Measurements from ENCODE around the gene ODAD3.

The ODAD3 gene

GRCh38 chr19:11423791-11424181 lies 11.1 kb downstream of the ODAD3 start:
- CTCF ChIA-PET: interaction anchor here (2.4 to 7.4 kb wide), 3 partner anchors 11 to 42 kb away, joined by 9 to 50 read pairs (median 37); partner anchors contain the start of genes ODAD3 and PRKCSH
- DNase-seq (ENCODE audit: extremely low spot score): no peak
- TF ChIP-seq, protein P1, sequence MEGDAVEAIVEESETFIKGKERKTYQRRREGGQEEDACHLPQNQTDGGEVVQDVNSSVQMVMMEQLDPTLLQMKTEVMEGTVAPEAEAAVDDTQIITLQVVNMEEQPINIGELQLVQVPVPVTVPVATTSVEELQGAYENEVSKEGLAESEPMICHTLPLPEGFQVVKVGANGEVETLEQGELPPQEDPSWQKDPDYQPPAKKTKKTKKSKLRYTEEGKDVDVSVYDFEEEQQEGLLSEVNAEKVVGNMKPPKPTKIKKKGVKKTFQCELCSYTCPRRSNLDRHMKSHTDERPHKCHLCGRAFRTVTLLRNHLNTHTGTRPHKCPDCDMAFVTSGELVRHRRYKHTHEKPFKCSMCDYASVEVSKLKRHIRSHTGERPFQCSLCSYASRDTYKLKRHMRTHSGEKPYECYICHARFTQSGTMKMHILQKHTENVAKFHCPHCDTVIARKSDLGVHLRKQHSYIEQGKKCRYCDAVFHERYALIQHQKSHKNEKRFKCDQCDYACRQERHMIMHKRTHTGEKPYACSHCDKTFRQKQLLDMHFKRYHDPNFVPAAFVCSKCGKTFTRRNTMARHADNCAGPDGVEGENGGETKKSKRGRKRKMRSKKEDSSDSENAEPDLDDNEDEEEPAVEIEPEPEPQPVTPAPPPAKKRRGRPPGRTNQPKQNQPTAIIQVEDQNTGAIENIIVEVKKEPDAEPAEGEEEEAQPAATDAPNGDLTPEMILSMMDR (IDR thresholded peaks at IDR 0.05; ENCODE audit: control extremely low read depth, extremely low read depth, low read depth, missing control alignments): no peak
- POLR2A ChIA-PET: no interaction called here

DNA sequence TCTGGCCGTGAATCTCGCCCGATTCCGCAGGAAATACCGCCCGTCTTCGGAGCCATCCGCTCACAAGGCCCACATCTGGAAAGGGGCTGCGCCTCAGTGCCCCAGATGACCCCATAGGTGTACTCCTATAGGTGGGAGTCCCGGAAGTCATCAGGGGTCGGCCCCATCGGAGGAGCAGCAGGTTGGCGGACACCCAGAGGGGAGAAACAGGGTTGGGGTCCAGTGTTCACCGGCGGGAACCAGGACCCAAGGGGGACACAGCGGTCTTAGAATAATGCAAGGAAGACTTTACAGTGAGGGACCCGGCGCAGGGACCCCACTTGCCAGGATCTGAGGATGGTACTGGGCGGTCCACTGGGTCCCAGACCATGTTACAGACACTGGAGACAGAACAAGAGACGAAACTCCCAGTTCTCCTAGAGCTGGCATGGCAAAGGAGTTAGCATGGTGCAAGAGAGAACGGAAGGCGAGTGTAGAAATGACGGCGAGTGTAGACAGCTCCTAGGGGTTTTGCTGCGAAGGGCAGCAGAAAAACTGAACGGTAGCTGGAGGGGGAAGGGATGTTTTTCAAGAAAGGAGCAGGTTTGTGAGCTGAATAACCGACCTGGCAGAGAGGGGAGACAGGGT lies 11.6 kb downstream of the ODAD3 start:
- DNase-seq (ENCODE audit: extremely low spot score): no peak
- TF ChIP-seq, protein P1 (IDR thresholded peaks at IDR 0.05; ENCODE audit: control extremely low read depth, extremely low read depth, low read depth, missing control alignments): no peak
- ChIA-PET CTCF (interaction anchor here (1.2 to 7.4 kb wide), 5 partner anchors 11 to 59 kb away, joined by 3 to 50 read pairs (median 9); partner anchors contain the start of genes ODAD3, PRKCSH and SWSAP1), POLR2A (interaction anchor here (1.4 kb wide), 1 partner anchor 42 kb away, joined by 5 read pairs; no protein-coding TSS in a partner anchor)

- POLR2A ChIA-PET: interaction anchor here (0.6 to 1.4 kb wide), 4 partner anchors 41 to 276 kb away, joined by 3 to 5 read pairs (median 4); no protein-coding TSS in a partner anchor
- TF ChIP-seq, protein P1 (IDR thresholded peaks at IDR 0.05; ENCODE audit: control extremely low read depth, extremely low read depth, low read depth, missing control alignments): no peak
- peak; percentile 91 for DNase-seq (ENCODE audit: extremely low spot score)
- CTCF ChIA-PET: interaction anchor here (1.0 to 7.4 kb wide), 7 partner anchors 12 to 296 kb away, joined by 3 to 50 read pairs (median 9); partner anchors contain the start of genes ODAD3, PRKCSH and SWSAP1
Observed at GRCh38 chr19:11422163-11423065, 12.5 kb downstream of the ODAD3 start.

DNA sequence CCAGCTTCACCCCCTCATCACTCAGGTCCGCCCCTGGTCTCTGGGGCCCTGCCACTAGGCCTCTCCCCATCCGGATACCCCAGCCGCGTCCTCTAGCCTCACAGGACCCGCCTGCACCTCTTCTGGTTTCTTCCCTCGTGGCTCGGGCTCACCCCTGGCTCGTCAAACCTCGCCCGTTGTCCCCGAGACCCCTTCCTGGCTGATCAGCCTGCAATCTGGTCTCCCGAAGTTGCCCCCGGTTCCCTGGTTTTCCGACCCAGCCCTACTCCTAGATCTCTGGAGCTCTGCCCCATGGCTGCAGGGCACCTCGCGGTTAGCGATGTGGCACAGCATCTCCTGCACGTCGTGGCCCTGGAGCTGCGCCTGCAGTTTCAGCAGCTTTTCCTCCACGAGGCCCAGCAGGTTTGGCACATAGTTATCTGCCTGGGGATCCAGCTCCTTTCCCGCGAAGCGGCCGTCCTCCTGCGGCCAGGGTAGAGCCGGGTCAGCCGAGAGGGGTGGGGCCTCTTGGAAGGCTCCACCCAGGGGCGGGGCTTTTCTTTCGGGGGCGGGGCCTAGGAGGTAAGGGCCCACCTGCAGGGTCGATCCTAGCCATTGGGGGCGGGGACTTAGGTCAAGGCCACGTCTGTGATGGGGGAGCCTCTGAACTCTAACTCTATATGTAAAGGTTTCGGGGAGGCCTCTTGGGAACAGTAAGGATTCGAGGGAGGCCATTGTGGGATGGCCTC lies 13.4 kb downstream of the ODAD3 start:
- POLR2A ChIA-PET: interaction anchor here (0.6 to 1.4 kb wide), 3 partner anchors 40 to 160 kb away, joined by 3 to 5 read pairs (median 5); no protein-coding TSS in a partner anchor
- peak; percentile 86 for DNase-seq (ENCODE audit: extremely low spot score)
- TF ChIP-seq, protein P1 (IDR thresholded peaks at IDR 0.05; ENCODE audit: control extremely low read depth, extremely low read depth, low read depth, missing control alignments): no peak
- CTCF ChIA-PET: interaction anchor here (0.8 to 7.4 kb wide), 8 partner anchors 13 to 295 kb away, joined by 3 to 50 read pairs (median 3); partner anchors contain the start of genes ODAD3, PRKCSH and SWSAP1

DNA sequence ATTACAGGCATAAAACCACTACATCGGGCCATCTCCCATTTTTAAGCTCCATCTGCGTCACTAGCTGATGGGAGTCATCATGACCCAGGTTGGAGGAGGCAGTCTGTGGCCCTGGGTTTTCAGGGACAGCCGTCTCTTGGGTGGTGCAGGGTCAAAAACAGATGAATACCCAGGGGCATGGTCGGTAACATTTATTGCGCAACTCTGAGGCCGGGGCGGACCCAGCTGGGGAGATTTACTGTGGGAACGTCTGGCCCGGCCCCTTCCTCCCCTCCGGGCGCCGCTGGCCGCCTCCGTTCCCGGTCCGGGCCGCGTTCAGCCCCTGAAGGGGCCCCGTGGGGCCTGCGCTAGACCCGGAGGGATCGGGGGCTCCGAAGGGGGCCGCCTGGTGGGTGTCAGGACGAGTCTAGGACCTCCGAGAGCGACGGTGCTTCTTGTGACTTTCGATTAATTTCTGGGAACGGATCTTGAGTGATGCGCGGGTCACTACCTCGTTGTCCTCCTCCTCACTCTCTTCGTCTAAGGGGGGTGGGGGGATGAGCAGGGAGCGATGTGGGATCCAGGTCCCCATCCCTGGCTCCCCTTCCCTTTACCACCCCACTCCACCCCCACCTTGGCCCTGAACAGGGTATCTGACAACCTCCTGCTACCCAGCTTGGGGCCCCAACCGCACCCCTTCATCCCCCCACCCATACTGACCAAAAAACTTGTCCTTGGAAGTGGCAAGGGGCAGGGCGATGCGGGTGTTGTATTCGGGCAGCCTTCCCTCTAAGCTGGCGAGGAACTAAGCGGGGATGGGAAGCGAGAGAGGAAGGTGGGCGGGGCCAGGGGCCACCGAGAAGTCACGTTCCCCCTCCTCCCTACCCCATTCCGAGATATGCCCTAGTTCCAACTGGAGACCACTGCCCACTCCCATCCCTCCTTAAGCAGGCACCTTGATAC lies 14.2 kb downstream of the ODAD3 start:
- TF ChIP-seq, protein P1 (IDR thresholded peaks at IDR 0.05; ENCODE audit: control extremely low read depth, extremely low read depth, low read depth, missing control alignments): no peak
- ChIA-PET CTCF (interaction anchor here (0.8 to 7.4 kb wide), 8 partner anchors 14 to 295 kb away, joined by 3 to 50 read pairs (median 3); partner anchors contain the start of genes ODAD3, PRKCSH and SWSAP1), POLR2A (interaction anchor here (0.6 to 0.9 kb wide), 2 partner anchors 19 to 368 kb away, joined by 3 to 9 read pairs; no protein-coding TSS in a partner anchor)
- no peak for DNase-seq (ENCODE audit: extremely low spot score)
